Measurements from ENCODE around the gene ITFG2. TPM values are rescaled to one million over a fixed set of nuclear protein-coding genes. Genes with fewer than 3 reads are reported as not detected.

The ITFG2 gene
- total and polyA plus RNA-seq, 9 donors: 25.4 to 66.0 (median 41.1) TPM

- Histone ChIP-seq H3K36me3 (no peaks in the 10 kb centered on the region), H3K4me3 (peak overlapping the region; percentile 89), H3K27ac (peak overlapping the region; percentile 54 to 89), H3K9me3 (no peaks in the 10 kb centered on the region), H3K27me3 (no peaks in the 10 kb centered on the region), H3K4me1 (ENCODE audit: insufficient read depth) (peaks cover 1% of the 10 kb centered on the region)
- intact Hi-C loops (cut with DNase I): no loop called here
- TF ChIP-seq POLR2A (IDR thresholded peaks at IDR 0.05): no peak
- TF ChIP-seq CTCF (IDR thresholded peaks at IDR 0.05): peak in 2 of 3 donors; percentile 34 to 35
- DNase-seq: no peak
- 6% methylated on average over 10 of the region's 10 CpGs for WGBS, 3 donors
Observed at GRCh38 chr12:2813214-2814185, 1.0 kb downstream of the ITFG2 start.

- H3K4me1 ChIP-seq (ENCODE audit: insufficient read depth): no peaks in the 10 kb centered on the region
- no peak for DNase-seq
- H3K27me3 ChIP-seq: no peaks in the 10 kb centered on the region
- no peaks in the 10 kb centered on the region for H3K9me3 ChIP-seq
- no peak for TF ChIP-seq POLR2A (IDR thresholded peaks at IDR 0.05)
- no peak for TF ChIP-seq EP300 (IDR thresholded peaks at IDR 0.05)
- TF ChIP-seq CTCF (IDR thresholded peaks at IDR 0.05): no peak
- H3K27ac ChIP-seq: no peak overlapping the region
- intact Hi-C loops (cut with DNase I): no loop called here
- H3K36me3 ChIP-seq: no peaks in the 10 kb centered on the region
- WGBS, 3 donors: 91 to 94% (median 93%) methylated on average over 15 of the region's 15 CpGs
- H3K4me3 ChIP-seq: no peak overlapping the region
Observed at GRCh38 chr12:2819810-2820209, 7.3 kb downstream of the ITFG2 start.

DNA sequence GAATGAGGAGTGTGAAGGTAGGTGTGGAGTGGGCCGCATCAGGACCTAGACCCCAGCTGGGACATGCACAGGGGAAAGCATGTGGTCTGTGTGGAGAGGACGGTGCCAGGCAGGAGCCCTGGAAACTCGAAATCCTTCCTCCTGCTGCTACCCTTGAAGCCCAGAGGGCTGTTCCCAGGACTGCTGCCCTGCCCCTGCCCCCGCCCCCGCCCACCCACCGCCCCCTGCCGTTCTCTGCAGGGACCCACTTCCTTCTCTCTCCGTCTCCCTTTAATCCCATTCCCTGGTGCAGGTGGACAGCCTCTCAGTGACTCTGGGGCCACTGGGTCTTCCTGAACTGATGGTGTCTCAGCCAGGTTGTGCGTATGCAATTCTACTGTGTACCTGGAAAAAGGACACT, 8.0 kb downstream of the ITFG2 start:
- WGBS, 3 donors: 79 to 86% (median 79%) methylated on average over 9 of the region's 9 CpGs
- H3K4me1 ChIP-seq (ENCODE audit: insufficient read depth): no peaks in the 10 kb centered on the region
- no peak for DNase-seq
- intact Hi-C loops (cut with DNase I): no loop called here
- H3K9me3 ChIP-seq: no peaks in the 10 kb centered on the region
- no peaks in the 10 kb centered on the region for H3K27me3 ChIP-seq
- no peak overlapping the region for H3K27ac ChIP-seq
- no peak for TF ChIP-seq EP300 (IDR thresholded peaks at IDR 0.05)
- TF ChIP-seq POLR2A (IDR thresholded peaks at IDR 0.05): no peak
- TF ChIP-seq CTCF (IDR thresholded peaks at IDR 0.05): no peak
- H3K36me3 ChIP-seq: no peaks in the 10 kb centered on the region
- no peak overlapping the region for H3K4me3 ChIP-seq

GRCh38 chr12:2823483-2823882, 11.0 kb downstream of the ITFG2 start:
- WGBS, 3 donors: 49 to 59% (median 53%) methylated on average over 7 of the region's 7 CpGs
- no peaks in the 10 kb centered on the region for H3K36me3 ChIP-seq
- intact Hi-C loops (cut with DNase I): no loop called here
- H3K27me3 ChIP-seq: no peaks in the 10 kb centered on the region
- no peaks in the 10 kb centered on the region for H3K4me1 ChIP-seq (ENCODE audit: insufficient read depth)
- no peak for DNase-seq
- H3K4me3 ChIP-seq: no peak overlapping the region
- no peaks in the 10 kb centered on the region for H3K9me3 ChIP-seq
- TF ChIP-seq CTCF (IDR thresholded peaks at IDR 0.05): no peak
- no peak for TF ChIP-seq EP300 (IDR thresholded peaks at IDR 0.05)
- TF ChIP-seq POLR2A (IDR thresholded peaks at IDR 0.05): no peak
- no peak overlapping the region for H3K27ac ChIP-seq

All from ovary (tissue), 9 donors.